CD8-positive, alpha-beta memory T cell (primary cell): ENCODE data around the gene TCAP. TPM values are rescaled to one million over a fixed set of nuclear protein-coding genes. Genes with fewer than 3 reads are reported as not detected.

Source experiments
- CTCF ChIA-PET: fragments of 350-600 bp; sonication (Branson Sonifier 250); formaldehyde crosslinking; loops from one replicate; lab custom pipeline; 2021; ENCODE audit warnings: antibody characterized with exemption; lab: Charles Lee
- POLR2A ChIA-PET: fragments of 350-600 bp; sonication (Branson Sonifier 250); formaldehyde crosslinking; loops from one replicate; lab custom pipeline; 2021; ENCODE audit warnings: antibody characterized with exemption; lab: Charles Lee
- DNase-seq, 5 donors: peaks; one replicate each; pipeline versions ENCODE4 v3.0.0 to v3.0.0-alpha.2; 2020 to 2022; ENCODE audit warnings: mixed read lengths in 1 of 5
- H3K27ac ChIP-seq: one replicate; pipeline ENCODE4 v1.7.0; 2013; ENCODE audit warnings: low read depth, mild to moderate bottlenecking, low read length, moderate library complexity
- H3K27me3 ChIP-seq: 2 replicates; pipeline ENCODE4 v1.7.0; 2013; ENCODE audit warnings: low read length, mild to moderate bottlenecking; ENCODE audit not compliant: insufficient read depth, poor library complexity, severe bottlenecking
- H3K36me3 ChIP-seq: 2 replicates; pipeline ENCODE4 v1.7.0; 2013; ENCODE audit warnings: mild to moderate bottlenecking, low read length, moderate library complexity; ENCODE audit not compliant: insufficient read depth
- H3K4me1 ChIP-seq: 2 replicates; pipeline ENCODE4 v1.7.0; 2013; ENCODE audit warnings: mild to moderate bottlenecking, low read length, moderate library complexity; ENCODE audit not compliant: insufficient read depth
- H3K4me3 ChIP-seq: 2 replicates; pipeline ENCODE4 v1.7.0; 2013; ENCODE audit warnings: mild to moderate bottlenecking, low read length
- H3K9me3 ChIP-seq: 2 replicates; pipeline ENCODE4 v1.7.0; 2013; ENCODE audit warnings: mild to moderate bottlenecking, low read length
- H3K27ac Mint-ChIP-seq, 8 donors: one replicate each; pipeline ENCODE4 v1.8.0; 2020 to 2021; ENCODE audit warnings: mixed read lengths in 8 of 8, mild to moderate bottlenecking in 6 of 8, inconsistent platforms in 3 of 8, moderate library complexity in 3 of 8
- H3K27me3 Mint-ChIP-seq, 2 donors: one replicate each; pipeline ENCODE4 v1.8.0; 2020 to 2021; ENCODE audit warnings: mixed read lengths in 2 of 2, mild to moderate bottlenecking in 1 of 2, moderate library complexity in 1 of 2
- H3K36me3 Mint-ChIP-seq, 3 donors: one replicate each; pipeline ENCODE4 v1.8.0; 2020 to 2021; ENCODE audit warnings: mixed read lengths in 3 of 3, inconsistent platforms in 1 of 3, mild to moderate bottlenecking in 1 of 3
- H3K4me1 Mint-ChIP-seq, 3 donors: one replicate each; pipeline ENCODE4 v1.8.0; 2020 to 2021; ENCODE audit warnings: mixed read lengths in 3 of 3, inconsistent platforms in 1 of 3, mild to moderate bottlenecking in 1 of 3
- H3K4me3 Mint-ChIP-seq, 7 donors: one replicate each; pipeline ENCODE4 v1.8.0; 2020 to 2021; ENCODE audit warnings: mixed read lengths in 7 of 7, mild to moderate bottlenecking in 6 of 7, moderate library complexity in 4 of 7, inconsistent platforms in 2 of 7
- H3K9me3 Mint-ChIP-seq, 5 donors: one replicate each; pipeline ENCODE4 v1.8.0; 2020 to 2022; ENCODE audit warnings: mixed read lengths in 5 of 5, mild to moderate bottlenecking in 3 of 5, moderate library complexity in 2 of 5, inconsistent platforms in 1 of 5
- polyA plus RNA-seq: library from polyadenylated mRNA; unstranded; fragments of 300-500 nt; fragmentation: Illumina TruSeq; gene quantifications from one replicate; pipeline ENCODE4 v1.2.3, GENCODE V29; 2021
- total RNA-seq, 2 experiments: library from RNA; stranded (reverse); gene quantifications; one replicate each; pipeline ENCODE4 v1.2.3, GENCODE V29; 2021

Gene TCAP
- total and polyA plus RNA-seq, 3 experiments from 2014 or later: 0.97 to 1.6 TPM; not detected in 1

DNA sequence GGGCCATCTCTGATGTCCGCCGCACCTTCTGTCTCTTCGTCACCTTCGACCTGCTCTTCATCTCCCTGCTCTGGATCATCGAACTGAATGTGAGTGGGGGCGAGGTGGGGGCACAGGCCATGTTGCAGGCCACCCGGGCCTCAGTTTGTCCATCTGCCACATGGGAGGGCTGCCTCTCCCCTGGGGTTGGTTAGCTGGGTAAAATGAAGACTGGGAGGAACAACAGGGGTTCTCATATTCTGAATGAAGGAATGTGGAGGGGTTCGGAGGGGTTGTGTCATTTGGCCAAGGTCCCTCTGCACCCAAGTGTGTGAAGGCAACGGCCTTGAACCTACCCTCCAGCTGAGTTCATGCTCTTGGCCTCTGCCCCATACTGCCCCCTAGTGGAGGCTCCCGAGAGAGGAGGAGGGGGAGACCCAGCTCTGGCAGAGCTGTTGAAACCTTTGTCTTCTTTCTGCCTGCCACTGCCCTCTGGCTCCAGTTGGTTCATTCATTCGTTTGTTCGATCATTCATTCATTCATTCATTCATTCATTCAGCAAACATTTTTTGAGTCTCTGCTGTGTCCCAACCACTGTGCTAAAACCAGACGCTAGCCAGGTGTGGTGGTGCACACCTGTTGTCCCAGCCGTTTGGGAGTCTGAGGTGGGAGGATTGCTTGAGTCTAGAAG is 11.4 kb upstream of the TCAP start:
- H3K9me3 Mint-ChIP-seq: peaks cover 0 to 2% (median 0%) of the 10 kb centered on the region in 5 donors
- DNase-seq: peak; percentile 61 to 84 (median 71)
- H3K4me1 Mint-ChIP-seq: peaks cover 37 to 58% (median 47%) of the 10 kb centered on the region in 3 donors
- H3K27ac ChIP-seq: no peak overlapping the region
- no peak overlapping the region for H3K4me3 Mint-ChIP-seq
- H3K9me3 ChIP-seq: no peaks in the 10 kb centered on the region
- H3K36me3 Mint-ChIP-seq: peaks cover 0 to 54% (median 10%) of the 10 kb centered on the region in 3 donors
- H3K36me3 ChIP-seq: peaks cover 3% of the 10 kb centered on the region
- peaks cover 0 to 1% of the 10 kb centered on the region in 2 donors for H3K27me3 Mint-ChIP-seq
- ChIA-PET CTCF (interaction anchor here (0.6 to 5.9 kb wide), 24 partner anchors 10 to 255 kb away, joined by 3 to 60 read pairs (median 4); partner anchors contain the start of genes MIEN1, PGAP3, PNMT and STARD3), POLR2A (interaction anchor here (0.5 kb wide), 1 partner anchor 77 kb away, joined by 8 read pairs; no protein-coding TSS in a partner anchor)
- no peak overlapping the region for H3K4me3 ChIP-seq
- H3K27me3 ChIP-seq: no peaks in the 10 kb centered on the region
- peaks cover 29% of the 10 kb centered on the region for H3K4me1 ChIP-seq
- peak overlapping the region in 5 of 8 donors; percentile 6 to 79 (median 61) for H3K27ac Mint-ChIP-seq

DNA sequence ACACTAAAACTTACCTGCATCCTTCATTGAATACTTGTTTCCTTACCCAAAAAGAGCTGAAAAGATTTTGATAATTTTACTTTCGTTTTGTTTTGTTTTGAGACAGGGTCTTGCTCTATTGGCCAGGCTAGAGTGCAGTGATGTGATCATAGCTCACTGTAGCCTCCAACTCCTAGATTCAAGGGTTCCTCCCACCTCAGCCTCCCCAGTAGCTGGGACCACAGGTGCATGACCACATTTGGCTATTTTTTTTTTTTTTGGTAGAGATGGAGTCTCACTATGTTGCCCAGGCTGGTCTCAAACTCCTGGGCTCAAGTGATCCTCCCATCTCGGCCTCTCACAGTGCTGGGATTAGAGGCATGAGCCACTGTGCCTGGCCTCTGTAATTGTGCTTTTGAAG is 10.0 kb upstream of the TCAP start:
- no peak for DNase-seq
- Mint-ChIP-seq H3K4me3 (no peak overlapping the region), H3K9me3 (peaks cover 0 to 2% (median 0%) of the 10 kb centered on the region in 5 donors), H3K36me3 (peaks cover 0 to 58% (median 10%) of the 10 kb centered on the region in 3 donors), H3K27me3 (peaks cover 0 to 1% of the 10 kb centered on the region in 2 donors), H3K4me1 (peaks cover 30 to 48% (median 36%) of the 10 kb centered on the region in 3 donors), H3K27ac (peak overlapping the region in 3 of 8 donors; percentile 62 to 84 (median 64))
- CTCF ChIA-PET: interaction anchor here (0.8 to 5.9 kb wide), 12 partner anchors 9 to 539 kb away, joined by 3 to 60 read pairs (median 10); partner anchors contain the start of genes PGAP3, PNMT, STARD3 and TCAP
- peaks cover 7% of the 10 kb centered on the region for H3K36me3 ChIP-seq
- POLR2A ChIA-PET: no interaction called here
- H3K9me3 ChIP-seq: no peaks in the 10 kb centered on the region
- H3K27me3 ChIP-seq: no peaks in the 10 kb centered on the region
- no peak overlapping the region for H3K27ac ChIP-seq
- H3K4me1 ChIP-seq: peaks cover 35% of the 10 kb centered on the region
- no peak overlapping the region for H3K4me3 ChIP-seq

DNA sequence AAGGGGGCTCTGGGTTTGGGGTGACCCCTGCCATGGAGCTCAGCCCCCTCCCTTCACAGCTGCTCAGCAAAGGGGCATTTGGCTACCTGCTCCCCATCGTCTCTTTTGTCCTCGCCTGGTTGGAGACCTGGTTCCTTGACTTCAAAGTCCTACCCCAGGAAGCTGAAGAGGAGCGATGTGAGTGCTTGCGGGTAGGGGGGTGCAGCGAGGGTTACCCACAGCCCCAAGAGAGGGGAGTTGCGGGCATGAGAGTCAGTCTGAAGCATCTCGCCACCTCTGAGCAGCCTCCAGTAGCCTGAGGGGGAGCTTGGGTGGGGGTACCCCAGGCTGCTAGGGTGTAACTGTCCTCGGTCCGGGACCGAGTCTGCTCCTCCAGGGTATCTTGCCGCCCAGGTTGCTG is 6.8 kb upstream of the TCAP start:
- ChIA-PET CTCF (no interaction called here), POLR2A (interaction anchor here (0.6 to 0.9 kb wide), 2 partner anchors 26 to 515 kb away, joined by 3 read pairs; no protein-coding TSS in a partner anchor)
- peak in 1 of 5 donors; percentile 57 for DNase-seq
- Mint-ChIP-seq H3K27ac (no peak overlapping the region), H3K4me1 (peaks cover 11 to 19% (median 13%) of the 10 kb centered on the region in 3 donors), H3K27me3 (peaks cover 0 to 1% of the 10 kb centered on the region in 2 donors), H3K36me3 (peaks cover 0 to 74% (median 14%) of the 10 kb centered on the region in 3 donors), H3K9me3 (no peaks in the 10 kb centered on the region), H3K4me3 (no peak overlapping the region)
- Histone ChIP-seq H3K4me1 (peaks cover 33% of the 10 kb centered on the region), H3K27me3 (no peaks in the 10 kb centered on the region), H3K36me3 (peaks cover 24% of the 10 kb centered on the region), H3K4me3 (no peak overlapping the region), H3K9me3 (no peaks in the 10 kb centered on the region), H3K27ac (no peak overlapping the region)

DNA sequence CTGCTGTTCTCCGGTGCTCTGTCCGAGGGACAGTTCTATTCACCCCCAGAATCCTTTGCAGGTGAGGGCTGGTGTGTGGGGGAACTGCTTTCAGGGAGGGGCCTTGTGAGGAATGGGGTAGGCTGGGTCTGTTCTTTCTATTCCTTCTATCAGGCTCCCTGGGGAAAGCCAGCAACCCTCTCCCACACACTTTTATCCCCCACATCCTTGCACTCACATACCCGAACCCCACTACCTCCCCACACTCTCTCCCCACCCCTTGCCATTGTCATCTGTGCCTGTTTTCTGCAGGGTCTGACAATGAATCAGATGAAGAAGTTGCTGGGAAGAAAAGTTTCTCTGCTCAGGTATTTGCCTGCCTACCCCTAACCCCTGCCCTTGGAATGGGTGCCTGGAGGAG is 6.4 kb upstream of the TCAP start:
- Histone ChIP-seq H3K9me3 (no peaks in the 10 kb centered on the region), H3K4me1 (peaks cover 28% of the 10 kb centered on the region), H3K27ac (no peak overlapping the region), H3K4me3 (no peak overlapping the region), H3K27me3 (no peaks in the 10 kb centered on the region), H3K36me3 (peaks cover 24% of the 10 kb centered on the region)
- Mint-ChIP-seq H3K4me3 (no peak overlapping the region), H3K36me3 (peaks cover 0 to 72% (median 12%) of the 10 kb centered on the region in 3 donors), H3K27me3 (peaks cover 0 to 1% of the 10 kb centered on the region in 2 donors), H3K27ac (peak overlapping the region in 1 of 8 donors; percentile 63), H3K4me1 (peaks cover 9 to 15% (median 10%) of the 10 kb centered on the region in 3 donors), H3K9me3 (no peaks in the 10 kb centered on the region)
- POLR2A ChIA-PET: interaction anchor here (0.9 kb wide), 1 partner anchor 25 kb away, joined by 3 read pairs; no protein-coding TSS in a partner anchor
- CTCF ChIA-PET: no interaction called here
- no peak for DNase-seq

DNA sequence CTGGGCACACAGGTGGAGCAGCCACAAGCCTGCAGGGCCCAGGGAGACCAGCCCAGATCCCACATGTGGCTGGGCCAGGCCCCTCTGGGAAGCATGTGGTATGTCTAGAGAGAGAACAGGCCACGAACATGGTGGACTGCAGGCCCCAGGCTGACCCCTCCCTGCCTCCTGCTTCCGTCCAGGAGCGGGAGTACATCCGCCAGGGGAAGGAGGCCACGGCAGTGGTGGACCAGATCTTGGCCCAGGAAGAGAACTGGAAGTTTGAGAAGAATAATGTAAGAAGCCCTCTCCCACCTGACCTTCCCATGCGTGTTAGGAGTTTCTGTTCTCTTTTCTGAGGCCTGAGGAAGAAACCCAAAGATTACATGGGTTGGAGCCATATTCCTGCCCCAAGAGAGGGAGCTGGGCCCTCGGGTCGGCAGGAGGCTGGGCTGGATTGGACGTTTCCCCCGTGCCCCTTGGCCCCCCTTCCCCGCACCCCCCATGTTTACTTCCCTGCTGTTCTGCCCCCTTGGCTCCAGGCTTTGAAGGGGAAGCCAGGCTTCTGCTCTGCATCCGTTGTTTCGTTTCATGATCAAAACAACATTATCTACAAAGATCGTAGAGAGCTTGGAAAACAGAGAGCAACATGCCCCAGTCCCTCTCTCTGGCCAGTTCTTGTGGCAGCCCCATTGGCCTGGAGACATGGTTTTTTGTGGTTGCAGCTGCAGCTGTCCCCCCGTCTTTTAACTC is 5.7 kb upstream of the TCAP start:
- Mint-ChIP-seq H3K27ac (peak overlapping the region in 1 of 8 donors; percentile 71), H3K9me3 (no peaks in the 10 kb centered on the region), H3K27me3 (peaks cover 0 to 1% of the 10 kb centered on the region in 2 donors), H3K4me1 (peaks cover 6 to 11% (median 7%) of the 10 kb centered on the region in 3 donors), H3K4me3 (peak overlapping the region in 1 of 7 donors; percentile 19), H3K36me3 (peaks cover 0 to 69% (median 9%) of the 10 kb centered on the region in 3 donors)
- peaks cover 22% of the 10 kb centered on the region for H3K4me1 ChIP-seq
- peak in 1 of 5 donors; percentile 45 for DNase-seq
- no peak overlapping the region for H3K27ac ChIP-seq
- ChIA-PET CTCF (interaction anchor here (0.8 kb wide), 1 partner anchor 38 kb away, joined by 3 read pairs; no protein-coding TSS in a partner anchor), POLR2A (no interaction called here)
- H3K4me3 ChIP-seq: no peak overlapping the region
- H3K27me3 ChIP-seq: no peaks in the 10 kb centered on the region
- no peaks in the 10 kb centered on the region for H3K9me3 ChIP-seq
- peaks cover 21% of the 10 kb centered on the region for H3K36me3 ChIP-seq

DNA sequence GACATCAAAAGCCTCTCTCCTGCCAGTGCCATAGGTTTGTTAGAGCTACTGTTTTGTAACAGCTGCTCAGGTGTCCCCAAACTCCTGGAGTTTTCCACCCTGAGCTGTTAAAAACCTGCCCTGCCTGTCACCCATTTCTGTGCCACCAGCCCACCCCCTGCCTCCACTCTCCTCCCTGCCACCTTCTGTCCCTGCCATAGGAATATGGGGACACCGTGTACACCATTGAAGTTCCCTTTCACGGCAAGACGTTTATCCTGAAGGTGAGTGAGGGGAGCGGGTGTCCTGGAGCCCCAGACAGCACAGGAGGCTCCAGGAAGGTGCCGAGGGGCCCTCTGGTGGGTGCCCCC is 5.2 kb upstream of the TCAP start:
- no peak overlapping the region for H3K27ac ChIP-seq
- peaks cover 21% of the 10 kb centered on the region for H3K36me3 ChIP-seq
- H3K4me1 ChIP-seq: peaks cover 16% of the 10 kb centered on the region
- ChIA-PET CTCF (interaction anchor here (0.8 kb wide), 1 partner anchor 38 kb away, joined by 3 read pairs; no protein-coding TSS in a partner anchor), POLR2A (no interaction called here)
- peak overlapping the region in 1 of 7 donors; percentile 19 for H3K4me3 Mint-ChIP-seq
- peaks cover 0 to 64% (median 4%) of the 10 kb centered on the region in 3 donors for H3K36me3 Mint-ChIP-seq
- H3K4me1 Mint-ChIP-seq: peaks cover 5 to 7% (median 6%) of the 10 kb centered on the region in 3 donors
- H3K27me3 ChIP-seq: no peaks in the 10 kb centered on the region
- no peaks in the 10 kb centered on the region for H3K9me3 ChIP-seq
- peaks cover 0 to 1% of the 10 kb centered on the region in 2 donors for H3K27me3 Mint-ChIP-seq
- no peak for DNase-seq
- no peak overlapping the region for H3K27ac Mint-ChIP-seq
- no peak overlapping the region for H3K4me3 ChIP-seq
- no peaks in the 10 kb centered on the region for H3K9me3 Mint-ChIP-seq

DNA sequence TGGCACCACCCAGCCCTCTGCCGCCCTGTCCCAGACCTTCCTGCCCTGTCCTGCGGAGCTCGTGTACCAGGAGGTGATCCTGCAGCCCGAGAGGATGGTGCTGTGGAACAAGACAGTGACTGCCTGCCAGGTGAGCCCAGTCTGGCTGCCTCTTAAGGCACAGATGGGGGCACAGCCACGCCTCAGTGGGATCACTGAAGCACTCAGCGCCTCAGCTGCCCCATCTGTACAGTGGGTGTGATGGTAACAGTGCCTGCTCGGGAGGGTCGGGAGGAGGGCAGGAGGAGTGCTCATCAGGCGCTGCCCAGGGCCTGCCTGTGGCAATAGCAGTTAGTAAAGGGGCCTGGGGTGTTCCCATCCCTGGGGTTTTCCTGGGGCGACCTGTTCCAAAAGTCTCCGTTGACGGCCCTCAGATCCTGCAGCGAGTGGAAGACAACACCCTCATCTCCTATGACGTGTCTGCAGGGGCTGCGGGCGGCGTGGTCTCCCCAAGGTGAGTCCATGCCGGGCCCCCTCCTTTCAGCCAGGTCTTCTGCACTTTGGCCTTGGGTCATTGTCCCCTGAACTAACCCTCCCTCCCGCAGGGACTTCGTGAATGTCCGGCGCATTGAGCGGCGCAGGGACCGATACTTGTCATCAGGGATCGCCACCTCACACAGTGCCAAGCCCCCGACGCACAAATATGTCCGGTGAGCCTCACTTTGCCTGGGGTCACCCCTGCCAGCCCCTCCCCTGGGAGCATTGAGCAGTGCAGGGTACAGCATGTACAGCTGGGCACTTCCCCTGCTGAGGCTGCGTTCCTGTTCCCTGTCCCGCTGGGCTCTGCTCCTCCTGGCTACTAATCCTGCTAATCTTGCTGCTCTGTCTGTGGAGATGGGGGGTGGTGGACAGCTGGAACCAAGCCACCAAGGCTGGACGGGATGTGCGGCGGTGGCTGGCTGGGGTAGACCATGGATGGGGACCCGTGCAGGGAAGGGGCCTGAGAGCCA is 4.5 kb upstream of the TCAP start:
- Histone ChIP-seq H3K9me3 (no peaks in the 10 kb centered on the region), H3K27me3 (no peaks in the 10 kb centered on the region), H3K27ac (no peak overlapping the region), H3K4me1 (peaks cover 16% of the 10 kb centered on the region), H3K36me3 (peaks cover 21% of the 10 kb centered on the region), H3K4me3 (no peak overlapping the region)
- ChIA-PET CTCF (no interaction called here), POLR2A (no interaction called here)
- Mint-ChIP-seq H3K36me3 (peaks cover 0 to 57% (median 4%) of the 10 kb centered on the region in 3 donors), H3K9me3 (no peaks in the 10 kb centered on the region), H3K27ac (peak overlapping the region in 3 of 8 donors; percentile 17 to 37 (median 29)), H3K4me1 (peaks cover under 1% of the 10 kb centered on the region in 3 donors), H3K4me3 (no peak overlapping the region), H3K27me3 (peaks cover 1 to 2% of the 10 kb centered on the region in 2 donors)
- DNase-seq: no peak
